Thymus (tissue), 11 donors: ENCODE results near the gene RERE. TPM values are rescaled to one million over a fixed set of nuclear protein-coding genes. Genes with fewer than 3 reads are reported as not detected.
A peak's percentile ranks its signal among the peaks of the same experiment; 100 is the strongest.

Source experiments
- DNase-seq, 9 donors: peaks; one replicate each; pipeline ENCODE4 v3.0.0-alpha.2; 2013; ENCODE audit warnings: low spot score in 9 of 9, low read depth in 6 of 9, missing footprints in 1 of 9
- H3K27ac ChIP-seq, 2 donors: one replicate each; pipeline ENCODE4 v1.5.1; 2013; ENCODE audit warnings: control low read depth in 1 of 2, low read depth in 1 of 2, low read length in 1 of 2, mild to moderate bottlenecking in 1 of 2, moderate library complexity in 1 of 2
- H3K27me3 ChIP-seq, 2 donors: one replicate each; pipeline ENCODE4 v1.5.1; 2013; ENCODE audit warnings: low read length in 1 of 2; ENCODE audit not compliant: control insufficient read depth in 2 of 2, insufficient read depth in 1 of 2
- H3K36me3 ChIP-seq, 2 donors: one replicate each; pipeline ENCODE4 v1.5.1; 2013; ENCODE audit warnings: low read length in 1 of 2, mild to moderate bottlenecking in 1 of 2, moderate library complexity in 1 of 2; ENCODE audit not compliant: control insufficient read depth in 2 of 2, insufficient read depth in 2 of 2
- H3K4me1 ChIP-seq, 2 donors: one replicate each; pipeline ENCODE4 v1.5.1; 2013; ENCODE audit warnings: low read length in 2 of 2; ENCODE audit not compliant: control insufficient read depth in 2 of 2, insufficient read depth in 2 of 2
- H3K4me3 ChIP-seq, 2 donors: one replicate each; pipeline ENCODE4 v1.5.1; 2013; ENCODE audit warnings: low read length in 2 of 2, control low read depth in 1 of 2, mild to moderate bottlenecking in 1 of 2
- H3K9me3 ChIP-seq, 2 donors: one replicate each; pipeline ENCODE4 v1.5.1; 2013; ENCODE audit warnings: low read length in 1 of 2, mild to moderate bottlenecking in 1 of 2; ENCODE audit not compliant: control insufficient read depth in 2 of 2, insufficient read depth in 1 of 2
- WGBS: extraction: QIAGEN DNeasy Blood & Tissue Kit; methylation state at CpG from one replicate; pipeline ENCODE4 v1.1.7; 2013; 5-methylcytosine and 5-hydroxymethylcytosine counted together
- polyA plus RNA-seq: library from polyadenylated mRNA; stranded (reverse); fragments of 200-250 nt; gene quantifications from one replicate; pipeline ENCODE4 v1.2.3, GENCODE V29; 2013
- total RNA-seq: library from RNA; stranded (reverse); fragments of 120-200 nt; gene quantifications from one replicate; pipeline ENCODE4 v1.2.4, GENCODE V29; 2013
- donor health status: healthy.

Gene RERE
- total and polyA plus RNA-seq, 2 donors, result 22.9 to 37.7 TPM

GRCh38 chr1:8354038-8354437, 463.4 kb downstream of the RERE start:
- H3K9me3 ChIP-seq, result no peaks in the 10 kb centered on the region
- 95% methylated on average over 8 of the region's 8 CpGs for WGBS
- no peak overlapping the region for H3K27ac ChIP-seq
- no peak for DNase-seq
- no peak overlapping the region for H3K4me3 ChIP-seq
- H3K36me3 ChIP-seq, result peaks cover 55 to 56% of the 10 kb centered on the region in 2 donors
- peaks cover 0 to 11% of the 10 kb centered on the region in 2 donors for H3K4me1 ChIP-seq
- H3K27me3 ChIP-seq, result no peaks in the 10 kb centered on the region

- H3K4me3 ChIP-seq, result no peak overlapping the region
- no peak for DNase-seq
- 92% methylated on average over 21 of the region's 21 CpGs for WGBS
- peaks cover 46 to 48% of the 10 kb centered on the region in 2 donors for H3K36me3 ChIP-seq
- H3K27ac ChIP-seq, result peak overlapping the region; percentile 71
- no peaks in the 10 kb centered on the region for H3K9me3 ChIP-seq
- peaks cover 0 to 6% of the 10 kb centered on the region in 2 donors for H3K27me3 ChIP-seq
- peaks cover 0 to 14% of the 10 kb centered on the region in 2 donors for H3K4me1 ChIP-seq
Measured at GRCh38 chr1:8352886-8353785, 464.3 kb downstream of the RERE start.

GRCh38 chr1:8352471-8352845, 465.0 kb downstream of the RERE start:
- Histone ChIP-seq H3K4me1 (peaks cover 0 to 14% of the 10 kb centered on the region in 2 donors), H3K4me3 (no peak overlapping the region), H3K27me3 (peaks cover 0 to 9% of the 10 kb centered on the region in 2 donors), H3K36me3 (peaks cover 40 to 41% of the 10 kb centered on the region in 2 donors), H3K9me3 (no peaks in the 10 kb centered on the region), H3K27ac (peak overlapping the region in 1 of 2 donors; percentile 71)
- WGBS, result 94% methylated on average over 15 of the region's 15 CpGs
- DNase-seq, result no peak

- H3K27ac ChIP-seq, result no peak overlapping the region
- WGBS, result 91% methylated on average over 13 of the region's 13 CpGs
- peaks cover 0 to 9% of the 10 kb centered on the region in 2 donors for H3K27me3 ChIP-seq
- H3K4me1 ChIP-seq, result peaks cover 0 to 14% of the 10 kb centered on the region in 2 donors
- peaks cover 34 to 35% of the 10 kb centered on the region in 2 donors for H3K36me3 ChIP-seq
- H3K9me3 ChIP-seq, result no peaks in the 10 kb centered on the region
- DNase-seq, result no peak
- no peak overlapping the region for H3K4me3 ChIP-seq
Measured at GRCh38 chr1:8351693-8352470, 465.6 kb downstream of the RERE start.

GRCh38 chr1:8350914-8351684, 466.3 kb downstream of the RERE start:
- DNase-seq, result no peak

GRCh38 chr1:8349961-8350360, 467.5 kb downstream of the RERE start:
- no peak overlapping the region for H3K27ac ChIP-seq
- H3K9me3 ChIP-seq, result no peaks in the 10 kb centered on the region
- 91% methylated on average over 14 of the region's 14 CpGs for WGBS
- no peak for DNase-seq
- peaks cover 15 to 17% of the 10 kb centered on the region in 2 donors for H3K36me3 ChIP-seq
- H3K4me1 ChIP-seq, result peaks cover 0 to 14% of the 10 kb centered on the region in 2 donors
- no peak overlapping the region for H3K4me3 ChIP-seq
- H3K27me3 ChIP-seq, result peaks cover 0 to 9% of the 10 kb centered on the region in 2 donors

More at GRCh38 chr1:8350914-8351684, 466.3 kb downstream of the RERE start:
- H3K4me3 ChIP-seq, result no peak overlapping the region
- H3K27ac ChIP-seq, result no peak overlapping the region
- no peaks in the 10 kb centered on the region for H3K9me3 ChIP-seq
- H3K4me1 ChIP-seq, result peaks cover 0 to 14% of the 10 kb centered on the region in 2 donors
- H3K27me3 ChIP-seq, result peaks cover 0 to 9% of the 10 kb centered on the region in 2 donors
- 95% methylated on average over 24 of the region's 24 CpGs for WGBS
- peaks cover 26 to 28% of the 10 kb centered on the region in 2 donors for H3K36me3 ChIP-seq

- Histone ChIP-seq H3K27ac (no peak overlapping the region), H3K27me3 (peaks cover 0 to 9% of the 10 kb centered on the region in 2 donors), H3K36me3 (peaks cover 11 to 13% of the 10 kb centered on the region in 2 donors), H3K4me1 (peaks cover 0 to 14% of the 10 kb centered on the region in 2 donors), H3K4me3 (no peak overlapping the region), H3K9me3 (no peaks in the 10 kb centered on the region)
- 89% methylated on average over 9 of the region's 9 CpGs for WGBS
- no peak for DNase-seq
Measured at GRCh38 chr1:8349473-8349865, 468.0 kb downstream of the RERE start.

GRCh38 chr1:8348777-8349472, 468.5 kb downstream of the RERE start:
- Histone ChIP-seq H3K27me3 (peaks cover 0 to 9% of the 10 kb centered on the region in 2 donors), H3K4me3 (no peak overlapping the region), H3K36me3 (peaks cover 7 to 8% of the 10 kb centered on the region in 2 donors), H3K9me3 (no peaks in the 10 kb centered on the region), H3K4me1 (peaks cover 0 to 14% of the 10 kb centered on the region in 2 donors), H3K27ac (no peak overlapping the region)
- peak; percentile 14 to 76 (median 52) for DNase-seq
- WGBS, result 29% methylated on average over 21 of the region's 21 CpGs
